ENCODE measurements around the gene GRAMD1C. TPM values are rescaled to one million over a fixed set of nuclear protein-coding genes. Genes with fewer than 3 reads are reported as not detected.

The GRAMD1C gene
- total and polyA plus RNA-seq, 2 of the 13 experiments (the other 11 are each of a cell fraction or from before 2014, with no cell fraction given): 0.45 TPM; not detected in 1

DNA sequence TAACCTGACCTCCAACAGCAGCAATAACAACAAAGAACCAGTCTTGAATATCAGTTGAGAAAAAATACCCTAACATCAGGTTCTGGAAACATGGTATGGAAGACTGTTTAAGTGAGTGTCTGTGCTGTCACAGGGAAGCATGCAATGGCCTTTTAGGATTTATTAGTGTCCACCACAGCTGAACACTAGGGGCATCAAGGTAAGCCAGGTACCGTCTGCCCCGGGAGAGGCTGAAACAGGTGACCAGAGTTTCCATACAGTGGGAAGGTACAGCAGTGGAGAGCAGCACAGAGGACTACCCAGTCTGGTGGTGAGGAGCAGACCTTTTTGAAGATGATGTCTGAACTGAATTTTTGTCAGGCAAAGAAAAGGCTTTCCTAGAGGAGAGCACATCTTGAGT is 127.6 kb downstream of the GRAMD1C start:
- Histone ChIP-seq H3K36me3 (replicated peaks in 1 of 2; ENCODE audit: control insufficient read depth in 1 of 2, insufficient read depth in 2 of 2, low read length in 2 of 2) (no peaks in the 10 kb centered on the region), H3K4me3 (replicated peaks in 1 of 3; ENCODE audit: insufficient read depth in 1 of 3, low read depth in 2 of 3, low read length in 3 of 3) (no peak overlapping the region), H3K27me3 (ENCODE audit: control insufficient read depth in 1 of 2, insufficient read depth in 2 of 2, low read length in 2 of 2) (no peaks in the 10 kb centered on the region), H3K4me2 (ENCODE audit: low read depth, low read length) (no peak overlapping the region), H3K9ac (ENCODE audit: insufficient read depth, low read depth, low read length) (no peak overlapping the region), H4K20me1 (ENCODE audit: insufficient read depth, low read length) (no peaks in the 10 kb centered on the region), H3K27ac (ENCODE audit: extremely low read length, insufficient read depth, low read length) (no peak overlapping the region), H3K4me1 (ENCODE audit: insufficient read depth, low read length) (no peaks in the 10 kb centered on the region), H3K9me3 (ENCODE audit: low read length) (no peaks in the 10 kb centered on the region), H3K79me2 (ENCODE audit: insufficient read depth, low read length) (no peaks in the 10 kb centered on the region), H2AFZ (ENCODE audit: low read length) (no peak overlapping the region)
- in situ Hi-C loops (cut with HindIII; ENCODE audit: extremely low pct_ligation_motif_present, low pct_unique_long_range_greater_than_20kb): no loop called here
- no TSS peak for BruUV-seq (replicated peaks)
- TF ChIP-seq TBL1XR1 (IDR thresholded peaks at IDR 0.05; ENCODE audit: borderline replicate concordance, low read length, partially characterized antibody) (no peak), ZC3H13 (CRISPR knock-in tag; IDR thresholded peaks at IDR 0.05) (no peak)
- ChIA-PET CTCF (ENCODE audit: low intra/inter-chr PET ratio, low total read pairs) (no interaction called here), POLR2A (no interaction called here)
- DNase-seq (ENCODE audit: low spot score): no peak
- peak; percentile 62 for FAIRE-seq
- WGBS (ENCODE audit: low lambda C conversion rate): 16% methylated on average over 2 of the region's 2 CpGs
- ATAC-seq: peak; percentile 92
- intact Hi-C loops (cut with micrococcal nuclease; ENCODE audit: unreplicated experiment): loop anchor here (1.0 to 10.0 kb wide), 2 partner anchors 18 to 189 kb away; partner anchors contain the start of gene ZDHHC23

DNA sequence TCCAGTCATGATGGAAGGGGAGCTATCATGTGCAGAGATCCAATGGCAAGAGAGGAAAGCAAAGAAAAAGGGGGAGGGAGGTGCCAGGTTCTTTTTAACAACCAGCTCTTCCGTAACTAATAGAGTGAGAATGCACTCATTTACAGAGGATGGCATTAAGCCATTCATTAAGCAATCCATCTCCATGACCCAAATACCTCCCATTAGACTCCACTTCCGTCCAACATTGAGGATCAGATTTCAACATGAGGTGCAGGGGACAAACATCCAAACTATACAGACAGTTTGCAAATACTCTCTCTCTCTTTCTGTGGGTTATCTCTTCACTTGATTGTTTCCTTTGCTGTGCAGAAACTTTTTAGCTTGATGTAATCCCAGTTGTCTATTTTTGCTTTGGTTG is 130.4 kb downstream of the GRAMD1C start:
- FAIRE-seq (no peak), DNase-seq (ENCODE audit: low spot score) (peak; percentile 4), ATAC-seq (no peak)
- no peaks in the 10 kb centered on the region for H3K27me3 ChIP-seq (ENCODE audit: control insufficient read depth in 1 of 2, insufficient read depth in 2 of 2, low read length in 2 of 2)
- ChIA-PET CTCF (ENCODE audit: low intra/inter-chr PET ratio, low total read pairs) (no interaction called here), POLR2A (no interaction called here)
- H3K4me2 ChIP-seq (ENCODE audit: low read depth, low read length): no peak overlapping the region
- no TSS peak for BruUV-seq (replicated peaks)
- H3K4me1 ChIP-seq (ENCODE audit: insufficient read depth, low read length): no peaks in the 10 kb centered on the region
- no peaks in the 10 kb centered on the region for H3K36me3 ChIP-seq (replicated peaks in 1 of 2; ENCODE audit: control insufficient read depth in 1 of 2, insufficient read depth in 2 of 2, low read length in 2 of 2)
- WGBS (ENCODE audit: low lambda C conversion rate): 42% methylated on average over 2 of the region's 2 CpGs
- no peak overlapping the region for H3K27ac ChIP-seq (ENCODE audit: extremely low read length, insufficient read depth, low read length)
- intact Hi-C loops (cut with micrococcal nuclease; ENCODE audit: unreplicated experiment): loop anchor here (10.0 kb wide), 1 partner anchor 186 kb away; no protein-coding TSS in a partner anchor
- in situ Hi-C loops (cut with HindIII; ENCODE audit: extremely low pct_ligation_motif_present, low pct_unique_long_range_greater_than_20kb): no loop called here
- peaks cover 12% of the 10 kb centered on the region for H3K9me3 ChIP-seq (ENCODE audit: low read length)
- H3K4me3 ChIP-seq (replicated peaks in 1 of 3; ENCODE audit: insufficient read depth in 1 of 3, low read depth in 2 of 3, low read length in 3 of 3): no peak overlapping the region
- H3K9ac ChIP-seq (ENCODE audit: insufficient read depth, low read depth, low read length): no peak overlapping the region
- TF ChIP-seq, protein P1, sequence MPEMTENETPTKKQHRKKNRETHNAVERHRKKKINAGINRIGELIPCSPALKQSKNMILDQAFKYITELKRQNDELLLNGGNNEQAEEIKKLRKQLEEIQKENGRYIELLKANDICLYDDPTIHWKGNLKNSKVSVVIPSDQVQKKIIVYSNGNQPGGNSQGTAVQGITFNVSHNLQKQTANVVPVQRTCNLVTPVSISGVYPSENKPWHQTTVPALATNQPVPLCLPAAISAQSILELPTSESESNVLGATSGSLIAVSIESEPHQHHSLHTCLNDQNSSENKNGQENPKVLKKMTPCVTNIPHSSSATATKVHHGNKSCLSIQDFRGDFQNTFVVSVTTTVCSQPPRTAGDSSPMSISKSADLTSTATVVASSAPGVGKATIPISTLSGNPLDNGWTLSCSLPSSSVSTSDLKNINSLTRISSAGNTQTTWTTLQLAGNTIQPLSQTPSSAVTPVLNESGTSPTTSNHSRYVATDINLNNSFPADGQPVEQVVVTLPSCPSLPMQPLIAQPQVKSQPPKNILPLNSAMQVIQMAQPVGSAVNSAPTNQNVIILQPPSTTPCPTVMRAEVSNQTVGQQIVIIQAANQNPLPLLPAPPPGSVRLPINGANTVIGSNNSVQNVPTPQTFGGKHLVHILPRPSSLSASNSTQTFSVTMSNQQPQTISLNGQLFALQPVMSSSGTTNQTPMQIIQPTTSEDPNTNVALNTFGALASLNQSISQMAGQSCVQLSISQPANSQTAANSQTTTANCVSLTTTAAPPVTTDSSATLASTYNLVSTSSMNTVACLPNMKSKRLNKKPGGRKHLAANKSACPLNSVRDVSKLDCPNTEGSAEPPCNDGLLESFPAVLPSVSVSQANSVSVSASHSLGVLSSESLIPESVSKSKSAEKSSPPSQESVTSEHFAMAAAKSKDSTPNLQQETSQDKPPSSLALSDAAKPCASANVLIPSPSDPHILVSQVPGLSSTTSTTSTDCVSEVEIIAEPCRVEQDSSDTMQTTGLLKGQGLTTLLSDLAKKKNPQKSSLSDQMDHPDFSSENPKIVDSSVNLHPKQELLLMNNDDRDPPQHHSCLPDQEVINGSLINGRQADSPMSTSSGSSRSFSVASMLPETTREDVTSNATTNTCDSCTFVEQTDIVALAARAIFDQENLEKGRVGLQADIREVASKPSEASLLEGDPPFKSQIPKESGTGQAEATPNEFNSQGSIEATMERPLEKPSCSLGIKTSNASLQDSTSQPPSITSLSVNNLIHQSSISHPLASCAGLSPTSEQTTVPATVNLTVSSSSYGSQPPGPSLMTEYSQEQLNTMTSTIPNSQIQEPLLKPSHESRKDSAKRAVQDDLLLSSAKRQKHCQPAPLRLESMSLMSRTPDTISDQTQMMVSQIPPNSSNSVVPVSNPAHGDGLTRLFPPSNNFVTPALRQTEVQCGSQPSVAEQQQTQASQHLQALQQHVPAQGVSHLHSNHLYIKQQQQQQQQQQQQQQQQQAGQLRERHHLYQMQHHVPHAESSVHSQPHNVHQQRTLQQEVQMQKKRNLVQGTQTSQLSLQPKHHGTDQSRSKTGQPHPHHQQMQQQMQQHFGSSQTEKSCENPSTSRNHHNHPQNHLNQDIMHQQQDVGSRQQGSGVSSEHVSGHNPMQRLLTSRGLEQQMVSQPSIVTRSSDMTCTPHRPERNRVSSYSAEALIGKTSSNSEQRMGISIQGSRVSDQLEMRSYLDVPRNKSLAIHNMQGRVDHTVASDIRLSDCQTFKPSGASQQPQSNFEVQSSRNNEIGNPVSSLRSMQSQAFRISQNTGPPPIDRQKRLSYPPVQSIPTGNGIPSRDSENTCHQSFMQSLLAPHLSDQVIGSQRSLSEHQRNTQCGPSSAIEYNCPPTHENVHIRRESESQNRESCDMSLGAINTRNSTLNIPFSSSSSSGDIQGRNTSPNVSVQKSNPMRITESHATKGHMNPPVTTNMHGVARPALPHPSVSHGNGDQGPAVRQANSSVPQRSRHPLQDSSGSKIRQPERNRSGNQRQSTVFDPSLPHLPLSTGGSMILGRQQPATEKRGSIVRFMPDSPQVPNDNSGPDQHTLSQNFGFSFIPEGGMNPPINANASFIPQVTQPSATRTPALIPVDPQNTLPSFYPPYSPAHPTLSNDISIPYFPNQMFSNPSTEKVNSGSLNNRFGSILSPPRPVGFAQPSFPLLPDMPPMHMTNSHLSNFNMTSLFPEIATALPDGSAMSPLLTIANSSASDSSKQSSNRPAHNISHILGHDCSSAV (CRISPR knock-in tag; IDR thresholded peaks at IDR 0.05; ENCODE audit: borderline replicate concordance): no peak
- TF ChIP-seq ZNF468 (CRISPR knock-in tag; IDR thresholded peaks at IDR 0.05): no peak
- no peaks in the 10 kb centered on the region for H4K20me1 ChIP-seq (ENCODE audit: insufficient read depth, low read length)
- no peaks in the 10 kb centered on the region for H3K79me2 ChIP-seq (ENCODE audit: insufficient read depth, low read length)
- H2AFZ ChIP-seq (ENCODE audit: low read length): no peak overlapping the region

Measured in HepG2 (cell line).